K562 (cell line): ENCODE data around the gene ST8SIA1. TPM values are rescaled to one million over a fixed set of nuclear protein-coding genes. Genes with fewer than 3 reads are reported as not detected.

ENCODE experiments used
- ATAC-seq: fragments of 200-7000 bp; cut with Tn5 transposase; 3 replicates; pipeline ENCODE4 v1.9.1; 2020; ENCODE audit warnings: moderate library complexity
- BruUV-seq: library from RNA; stranded (reverse); fragments of 400-500 nt; replicated peaks from 2 replicates; lab custom pipeline; 2021; lab: Mats Ljungman, UMichigan
- CTCF ChIA-PET: fragments of 300-600 bp; formaldehyde crosslinking; extraction: SDS; loops from one replicate; lab custom pipeline; 2021; ENCODE audit warnings: low intra/inter-chr PET ratio; lab: Yijun Ruan, JAX
- POLR2A ChIA-PET: fragments of 300-600, 350-650 bp; sonication (Branson Sonifier 250); formaldehyde crosslinking; extraction: SDS; loops from one replicate; lab custom pipeline; 2021; ENCODE audit warnings: antibody characterized with exemption, inconsistent platforms; lab: Yijun Ruan, JAX
- DNase-seq, 4 experiments: peaks; one replicate each; pipeline versions ENCODE4 v3.0.0 to v3.0.0-alpha.2; 2011 to 2018; ENCODE audit warnings: low spot score in 3 of 4, mixed read lengths in 3 of 4; ENCODE audit errors: extremely low read depth in 1 of 4
- FAIRE-seq: peaks from 2 replicates; lab custom pipeline; 2011; peaks lifted over from hg19 to GRCh38; lab: Jason Lieb, UNC
- H2AFZ ChIP-seq: 2 replicates; pipeline ENCODE4 v1.6.0; 2011; ENCODE audit warnings: low read depth, low read length, control low read depth, inconsistent platforms
- H3K27ac ChIP-seq: fragments of 200-600 bp; 3 replicates; pipeline ENCODE4 v1.8.0; 2011; ENCODE audit warnings: low read depth, mild to moderate bottlenecking, control low read depth, inconsistent platforms, low read length, moderate library complexity, mixed read lengths; ENCODE audit errors: extremely low read depth
- H3K27me3 ChIP-seq, 2 experiments: fragments of 300-600 bp in 1 of 2; 2 replicates in 1 of 2; 3 replicates in 1 of 2; pipeline versions ENCODE4 v1.6.0 to v1.8.0; 2011; ENCODE audit warnings: inconsistent platforms in 2 of 2, low read length in 2 of 2, mild to moderate bottlenecking in 1 of 2, mixed read lengths in 1 of 2, moderate library complexity in 1 of 2; ENCODE audit not compliant: control insufficient read depth in 2 of 2, insufficient read depth in 2 of 2
- H3K36me3 ChIP-seq: fragments of 300-600 bp; 3 replicates; pipeline ENCODE4 v1.8.0; 2011; ENCODE audit warnings: mild to moderate bottlenecking, low read length, inconsistent platforms; ENCODE audit not compliant: control insufficient read depth, insufficient read depth
- H3K4me1 ChIP-seq, 2 experiments: fragments of 200-600 bp in 1 of 2; replicated peaks in 1 of 2; 2 replicates in 1 of 2; 3 replicates in 1 of 2; pipeline versions ENCODE4 v1.5.1 to v1.8.0; 2011; ENCODE audit warnings: inconsistent platforms in 2 of 2, low read length in 2 of 2, mild to moderate bottlenecking in 1 of 2, mixed read lengths in 1 of 2, moderate library complexity in 1 of 2; ENCODE audit not compliant: control insufficient read depth in 2 of 2, insufficient read depth in 2 of 2
- H3K4me2 ChIP-seq: 2 replicates; pipeline ENCODE4 v1.6.1; 2011; ENCODE audit warnings: low read length, control low read depth, inconsistent platforms, mixed read lengths; ENCODE audit not compliant: insufficient read depth
- H3K4me3 ChIP-seq: fragments of 200-600 bp; sonication (generic), shearing (Covaris generic); 2 replicates; pipeline ENCODE4 v1.5.1; 2016; ENCODE audit warnings: control low read depth, inconsistent platforms
- H3K79me2 ChIP-seq: fragments of 200-600 bp; 3 replicates; pipeline ENCODE4 v1.8.0; 2011; ENCODE audit warnings: low read length, inconsistent platforms; ENCODE audit not compliant: control insufficient read depth, insufficient read depth
- H3K9ac ChIP-seq, 2 experiments: 2 replicates each; pipeline versions ENCODE4 v1.6.0 to v1.6.1; 2011; ENCODE audit warnings: low read depth in 2 of 2, low read length in 2 of 2, control low read depth in 1 of 2, inconsistent platforms in 1 of 2, mild to moderate bottlenecking in 1 of 2, mixed read lengths in 1 of 2; ENCODE audit not compliant: insufficient read depth in 1 of 2
- H3K9me1 ChIP-seq: one replicate; pipeline ENCODE4 v1.6.0; 2011; ENCODE audit warnings: inconsistent platforms, mild to moderate bottlenecking, low read length, moderate library complexity; ENCODE audit not compliant: control insufficient read depth, insufficient read depth
- H3K9me3 ChIP-seq: replicated peaks from 2 replicates; pipeline ENCODE4 v1.5.1; 2011; ENCODE audit warnings: low read depth, low read length, inconsistent platforms; ENCODE audit not compliant: control insufficient read depth, insufficient read depth
- H4K20me1 ChIP-seq: replicated peaks from 2 replicates; pipeline ENCODE4 v1.6.1; 2011; ENCODE audit warnings: low read length, inconsistent platforms, mixed read lengths; ENCODE audit not compliant: control insufficient read depth, insufficient read depth
- C11orf30 ChIP-seq: fragments of 450-650 bp; IDR thresholded peaks from 2 replicates; pipeline ENCODE4 v1.6.1; 2016; ENCODE audit warnings: low read depth, mild to moderate bottlenecking
- CREM ChIP-seq: IDR thresholded peaks from 2 replicates; pipeline ENCODE4 v1.6.1; 2014; ENCODE audit warnings: antibody characterized with exemption, low read depth
- FOXM1 ChIP-seq, 2 experiments: fragments of 450-650 bp in 1 of 2; sonication (generic) in 1 of 2; formaldehyde crosslinking in 1 of 2; IDR thresholded peaks; 2 replicates each; pipeline versions ENCODE4 v1.6.1 to v1.9.0; 2017 to 2022; ENCODE audit warnings: low read depth in 2 of 2, mild to moderate bottlenecking in 2 of 2, missing genetic modification reagents in 1 of 2, moderate library complexity in 1 of 2
- FUS ChIP-seq: fragments of 200-400 bp; formaldehyde crosslinking; optimal IDR thresholded peaks from 2 replicates; pipeline ENCODE3; 2017; ENCODE audit warnings: low read depth, low read length
- HLTF ChIP-seq: fragments of 450-650 bp; IDR thresholded peaks from 2 replicates; pipeline ENCODE4 v1.6.1; 2016
- NCOA2 ChIP-seq, 2 experiments: fragments of 450-650 bp; IDR thresholded peaks; 2 replicates each; pipeline ENCODE4 v1.6.1; 2018; ENCODE audit warnings: mild to moderate bottlenecking in 2 of 2, moderate library complexity in 1 of 2; ENCODE audit not compliant: partially characterized antibody in 2 of 2
- NFATC3 ChIP-seq: fragments of 450-650 bp; IDR thresholded peaks from 2 replicates; pipeline ENCODE4 v1.6.1; 2017; ENCODE audit warnings: mild to moderate bottlenecking
- PRMT5 ChIP-seq: sonication (generic); formaldehyde crosslinking; IDR thresholded peaks from 2 replicates; pipeline ENCODE4 v1.5.0; 2020; ENCODE audit warnings: missing genetic modification reagents
- SETDB1 ChIP-seq: IDR thresholded peaks from one replicate; pipeline ENCODE4 v1.6.1; 2012; ENCODE audit warnings: low read length, control low read depth, inconsistent platforms
- SMAD2 ChIP-seq: fragments of 150-350 bp; IDR thresholded peaks from 2 replicates; pipeline ENCODE4 v1.6.1; 2014; ENCODE audit warnings: low read depth, mild to moderate bottlenecking, low read length
- SMARCB1 ChIP-seq: IDR thresholded peaks from 2 replicates; pipeline ENCODE4 v1.6.1; 2011; ENCODE audit warnings: improper control_type of control experiment, low read depth; ENCODE audit not compliant: insufficient read length
- TAF1 ChIP-seq: IDR thresholded peaks from 2 replicates; pipeline ENCODE4 v1.6.1; 2011; ENCODE audit warnings: mild to moderate bottlenecking, low read length, moderate library complexity; ENCODE audit not compliant: insufficient read depth, control insufficient read depth, severe bottlenecking; ENCODE audit errors: extremely low read depth
- XRCC5 ChIP-seq: fragments of 200-400 bp; formaldehyde crosslinking; IDR thresholded peaks from 2 replicates; pipeline ENCODE4 v1.6.1; 2017; ENCODE audit warnings: low read depth, mild to moderate bottlenecking, low read length
- ZNF23 ChIP-seq: fragments of 250-450 bp; sonication (Bioruptor Pico); IDR thresholded peaks from 2 replicates; pipeline ENCODE4 v1.4.0; 2020; ENCODE audit warnings: mild to moderate bottlenecking
- ZNF280A ChIP-seq: fragments of 450-650 bp; IDR thresholded peaks from 2 replicates; pipeline ENCODE4 v1.6.1; 2018; ENCODE audit warnings: mild to moderate bottlenecking, low read depth; ENCODE audit not compliant: partially characterized antibody
- ZNF696 ChIP-seq: fragments of 250-450 bp; sonication (Bioruptor Pico); conservative IDR thresholded peaks from 2 replicates; pipeline ENCODE4 v1.4.0; 2020; ENCODE audit warnings: mild to moderate bottlenecking, moderate library complexity
- ZNF75A ChIP-seq: fragments of 450-650 bp; formaldehyde crosslinking; IDR thresholded peaks from 2 replicates; pipeline ENCODE4 v1.4.0; 2020; ENCODE audit warnings: mild to moderate bottlenecking
- ZNF778 ChIP-seq: fragments of 450-650 bp; formaldehyde crosslinking; IDR thresholded peaks from 2 replicates; pipeline ENCODE4 v1.4.0; 2020; ENCODE audit warnings: mild to moderate bottlenecking, moderate library complexity
- WGBS: fragments of 100-300 bp; shearing (Covaris generic); methylation state at CpG from one replicate; pipeline ENCODE4 v1.1.6; 2016; ENCODE audit warnings: low coverage, mixed read lengths; ENCODE audit not compliant: insufficient coverage; ENCODE audit errors: missing lambda C conversion rate; 5-methylcytosine and 5-hydroxymethylcytosine counted together
- in situ Hi-C: fragments of 300-500 bp; cut with MboI; formaldehyde crosslinking; loops from 4 replicates; pipeline ENCODE4 v1.15.0; 2018; ENCODE audit warnings: inconsistent platforms, mixed read lengths
- intact Hi-C: fragments of 100-400 bp; cut with micrococcal nuclease; formaldehyde crosslinking; loops from 2 replicates; pipeline ENCODE4 v1.14.2; 2022
- polyA plus RNA-seq, 8 experiments: library from polyadenylated mRNA; depleted of rRNA in 4 of 8; stranded (reverse) in 5 of 8; unstranded in 3 of 8; fragments of >200 nt; fragmentation: Nextera tagmentation in 2 of 8; fragmentation: Illumina TruSeq in 1 of 8; extraction: Ambion mirVana in 2 of 8; extraction: Trizol in 1 of 8; gene quantifications; 2 replicates each; pipeline versions ENCODE4 v1.2.1 to v1.2.3, GENCODE V29; 2011 to 2014; ENCODE audit warnings: inconsistent platforms in 1 of 8, missing spikeins in 1 of 8
- total RNA-seq, 7 experiments: library from RNA; depleted of rRNA in 6 of 7; stranded (reverse); fragments of >200 nt in 6 of 7; fragmentation: Illumina TruSeq in 2 of 7; extraction: Trizol in 2 of 7; gene quantifications; 2 replicates each; pipeline versions ENCODE4 v1.2.1 to v1.2.3, GENCODE V29; 2011 to 2021; ENCODE audit warnings: low replicate concordance in 1 of 7
- TF ChIP-seq, protein P1 (sequence below): sonication (generic); formaldehyde crosslinking; IDR thresholded peaks from 2 replicates; pipeline ENCODE4 v1.8.1; 2022; ENCODE audit warnings: missing genetic modification reagents

Gene ST8SIA1
- total and polyA plus RNA-seq, 9 of the 15 experiments (the other 6 are each of a cell fraction or from before 2014, with no cell fraction given) = 0.86 to 26.3 (median 4.3) TPM

GRCh38 chr12:22276313-22276712, 58.2 kb downstream of the ST8SIA1 start:
- Histone ChIP-seq H3K4me3 (no peak overlapping the region), H3K36me3 (no peaks in the 10 kb centered on the region), H2AFZ (no peak overlapping the region), H3K27ac (no peak overlapping the region), H3K9me1 (no peaks in the 10 kb centered on the region), H3K4me2 (no peak overlapping the region), H3K9ac (no peak overlapping the region), H3K79me2 (no peaks in the 10 kb centered on the region), H3K4me1 (no peaks in the 10 kb centered on the region), H3K27me3 (no peaks in the 10 kb centered on the region), H3K9me3 (no peaks in the 10 kb centered on the region), H4K20me1 (no peaks in the 10 kb centered on the region)
- WGBS = 0% methylated on average over 5 of the region's 5 CpGs
- DNase-seq (no peak), ATAC-seq (no peak), FAIRE-seq (no peak)
- in situ Hi-C loops = no loop called here
- BruUV-seq = no TSS peak
- POLR2A ChIA-PET = no interaction called here
- intact Hi-C loops = no loop called here
- TF ChIP-seq PRMT5 (CRISPR knock-in tag) (no peak), CREM (no peak), ZNF23 (CRISPR knock-in tag) (no peak), SMARCB1 (no peak), SMAD2 (no peak), NFATC3 (no peak), XRCC5 (no peak), ZNF280A (no peak), HLTF (no peak), TAF1 (no peak), NCOA2 (IDR thresholded peaks at IDR 0.05; ENCODE audit: partially characterized antibody in 2 of 2) (no peak), ZNF778 (CRISPR knock-in tag) (no peak), FOXM1 (IDR thresholded peaks at IDR 0.05; ENCODE audit: low read depth) (no peak), FOXM1 (CRISPR knock-in tag; IDR thresholded peaks at IDR 0.05; ENCODE audit: low read depth) (no peak), ZNF696 (CRISPR knock-in tag) (no peak), ZNF75A (CRISPR knock-in tag) (no peak), SETDB1 (no peak), FUS (no peak), C11orf30 (no peak)
- TF ChIP-seq, protein P1, sequence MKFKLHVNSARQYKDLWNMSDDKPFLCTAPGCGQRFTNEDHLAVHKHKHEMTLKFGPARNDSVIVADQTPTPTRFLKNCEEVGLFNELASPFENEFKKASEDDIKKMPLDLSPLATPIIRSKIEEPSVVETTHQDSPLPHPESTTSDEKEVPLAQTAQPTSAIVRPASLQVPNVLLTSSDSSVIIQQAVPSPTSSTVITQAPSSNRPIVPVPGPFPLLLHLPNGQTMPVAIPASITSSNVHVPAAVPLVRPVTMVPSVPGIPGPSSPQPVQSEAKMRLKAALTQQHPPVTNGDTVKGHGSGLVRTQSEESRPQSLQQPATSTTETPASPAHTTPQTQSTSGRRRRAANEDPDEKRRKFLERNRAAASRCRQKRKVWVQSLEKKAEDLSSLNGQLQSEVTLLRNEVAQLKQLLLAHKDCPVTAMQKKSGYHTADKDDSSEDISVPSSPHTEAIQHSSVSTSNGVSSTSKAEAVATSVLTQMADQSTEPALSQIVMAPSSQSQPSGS (CRISPR knock-in tag) = no peak
- CTCF ChIA-PET = no interaction called here
